HG02943 (cell line): ENCODE data around the gene CELSR1.

ENCODE experiments used
- ATAC-seq: cut with Tn5 transposase; IDR thresholded peaks from one replicate; pipeline ENCODE4 v1.9.1; 2021; ENCODE audit warnings: mild to moderate bottlenecking, low read depth, moderate library complexity; ENCODE audit not compliant: unreplicated experiment

Gene CELSR1

DNA sequence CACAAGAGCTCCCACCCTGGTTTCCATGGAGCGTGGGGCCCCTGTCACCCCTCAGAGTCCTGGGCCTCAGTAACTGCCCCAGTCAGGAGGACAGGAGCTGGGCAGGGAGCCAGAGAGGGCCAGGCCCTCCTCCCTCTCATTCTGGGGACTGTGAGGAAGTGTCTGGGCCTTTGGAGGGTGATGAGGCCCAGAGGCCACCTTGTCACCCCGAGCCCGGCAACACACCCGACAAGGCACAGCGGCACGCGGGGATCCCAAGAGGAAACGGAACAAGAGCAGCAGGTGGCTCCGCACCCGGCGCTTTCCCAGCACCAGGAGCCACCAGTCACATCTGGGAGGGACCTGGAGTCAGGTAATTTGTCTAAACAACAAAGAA lies 72.1 kb downstream of the CELSR1 start:
- no peak for ATAC-seq

- no peak for ATAC-seq
These were observed 72.6 kb downstream of the CELSR1 start for GRCh38 chr22:46464701-46465344.

- no peak for ATAC-seq
These were observed 73.1 kb downstream of the CELSR1 start for GRCh38 chr22:46464296-46464695.

DNA sequence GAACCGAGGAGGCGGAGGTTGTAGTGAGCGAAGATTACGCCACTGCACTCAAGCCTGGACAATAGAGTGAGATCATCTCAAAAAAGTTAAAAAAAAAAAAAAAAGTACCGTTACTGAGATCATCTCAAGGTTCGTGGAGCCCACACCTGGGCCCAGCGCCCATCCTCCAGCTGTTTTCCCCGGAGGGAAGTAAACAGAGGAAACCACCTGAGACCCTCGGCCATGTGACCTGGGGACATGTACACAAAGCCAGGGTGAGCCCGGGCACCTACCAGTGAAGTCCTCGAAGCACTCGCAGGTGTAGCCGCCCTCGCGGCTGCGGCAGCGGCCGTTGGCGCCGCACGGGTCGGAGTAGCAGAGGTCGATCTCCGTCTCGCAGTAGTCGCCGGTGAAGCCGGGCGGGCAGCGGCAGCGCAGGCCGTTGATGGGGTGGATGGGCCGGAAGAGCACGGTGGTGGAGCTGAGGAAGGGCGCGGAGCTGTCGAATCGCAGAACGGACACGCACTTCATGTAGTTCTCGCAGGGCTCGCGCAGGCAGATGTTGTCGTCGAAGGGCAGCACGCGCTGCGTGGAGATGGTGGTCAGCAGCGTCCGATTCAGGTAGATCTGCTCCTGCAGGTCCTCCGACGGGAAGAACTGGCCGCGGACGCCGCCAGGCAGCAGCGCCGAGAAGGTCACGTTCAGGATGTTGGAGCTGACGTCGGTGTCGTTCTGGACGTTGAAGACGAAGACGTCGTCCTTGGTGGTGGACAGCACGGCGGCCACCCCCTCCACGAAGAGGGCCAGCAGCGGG lies 73.8 kb downstream of the CELSR1 start:
- no peak for ATAC-seq

GRCh38 chr22:46462726-46463371 lies 74.6 kb downstream of the CELSR1 start:
- ATAC-seq = no peak

DNA sequence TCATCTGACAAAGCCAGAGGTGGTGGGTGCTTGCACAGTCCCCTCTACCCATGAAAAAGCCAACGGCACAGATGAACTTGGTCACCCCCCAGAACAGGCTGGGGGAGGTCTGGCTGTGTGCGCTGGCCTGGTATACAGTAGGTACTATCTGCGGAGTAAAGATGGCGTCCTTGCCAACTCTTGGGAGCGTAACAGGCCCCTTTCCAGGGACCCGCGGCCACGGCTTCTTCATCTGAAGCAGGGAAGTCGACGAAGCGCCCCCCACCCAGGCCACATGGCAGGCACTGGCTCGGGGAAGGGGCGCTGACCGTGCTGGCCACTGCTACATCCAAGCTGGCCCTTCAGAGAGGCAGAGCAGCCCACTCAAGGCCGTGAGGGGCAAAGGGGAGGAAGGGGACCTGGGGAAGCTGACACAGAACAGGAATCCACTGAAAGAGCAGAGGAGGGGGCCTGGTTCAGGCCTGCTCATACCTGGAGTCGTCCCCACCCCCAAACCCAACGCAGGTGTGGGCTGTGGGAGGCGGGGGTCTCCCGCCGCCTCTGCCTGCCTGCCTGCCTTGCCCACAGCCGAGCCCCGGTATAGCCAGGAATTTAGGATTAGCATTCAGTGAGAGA lies 75.7 kb downstream of the CELSR1 start:
- no peak for ATAC-seq

DNA sequence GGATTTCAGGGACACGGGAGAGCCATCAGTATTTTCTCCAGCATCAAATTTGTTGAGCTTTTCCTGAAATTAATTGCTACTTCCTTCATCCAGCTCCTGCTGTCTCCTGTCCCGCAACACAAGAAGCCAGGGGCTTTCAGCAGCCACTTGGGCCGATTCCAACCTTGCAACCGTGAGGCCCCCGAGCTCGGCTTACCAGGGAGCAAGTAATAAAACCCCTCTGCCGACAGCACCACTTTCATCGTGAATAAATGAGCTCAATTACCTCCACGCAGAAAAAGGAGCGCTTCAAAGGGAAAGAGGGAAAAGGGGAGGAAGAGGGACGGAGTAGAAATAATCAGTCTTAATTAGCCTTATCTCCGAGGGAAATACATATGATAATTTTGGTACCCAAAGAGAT lies 76.6 kb downstream of the CELSR1 start:
- no peak for ATAC-seq

DNA sequence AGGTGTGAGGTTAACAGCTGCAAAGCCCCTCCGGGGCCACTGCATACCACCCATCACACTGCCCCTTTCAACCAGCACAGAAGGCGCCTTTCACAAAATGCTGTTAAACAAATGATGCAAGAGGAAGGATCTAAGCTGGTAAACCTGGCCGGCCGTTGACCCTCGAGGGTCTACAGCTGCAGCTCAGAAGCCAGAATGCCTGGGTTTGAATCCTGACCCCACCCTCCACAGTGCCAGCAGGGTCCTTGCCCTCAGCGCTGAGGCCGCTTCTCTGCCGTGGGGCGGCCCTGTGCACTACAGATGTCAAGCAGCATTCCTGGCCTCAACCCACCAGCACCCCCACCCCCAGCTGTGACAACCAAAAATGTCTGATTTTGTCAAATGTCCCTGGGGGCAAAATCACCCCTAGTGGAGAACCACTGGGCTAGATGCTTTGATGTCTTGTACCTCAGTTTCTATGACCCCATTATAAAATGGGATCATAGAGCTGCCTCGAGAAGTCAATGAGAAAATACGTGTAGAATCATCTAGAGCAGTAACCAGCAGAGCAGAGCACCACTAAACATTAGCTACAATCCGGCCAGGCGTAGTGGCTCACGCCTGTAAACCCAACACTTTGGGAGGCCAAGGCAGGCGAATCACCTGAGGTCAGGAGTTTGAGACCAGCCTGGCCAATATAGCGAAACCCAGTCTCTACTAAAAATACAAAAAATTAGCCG lies 77.9 kb downstream of the CELSR1 start:
- ATAC-seq = no peak

DNA sequence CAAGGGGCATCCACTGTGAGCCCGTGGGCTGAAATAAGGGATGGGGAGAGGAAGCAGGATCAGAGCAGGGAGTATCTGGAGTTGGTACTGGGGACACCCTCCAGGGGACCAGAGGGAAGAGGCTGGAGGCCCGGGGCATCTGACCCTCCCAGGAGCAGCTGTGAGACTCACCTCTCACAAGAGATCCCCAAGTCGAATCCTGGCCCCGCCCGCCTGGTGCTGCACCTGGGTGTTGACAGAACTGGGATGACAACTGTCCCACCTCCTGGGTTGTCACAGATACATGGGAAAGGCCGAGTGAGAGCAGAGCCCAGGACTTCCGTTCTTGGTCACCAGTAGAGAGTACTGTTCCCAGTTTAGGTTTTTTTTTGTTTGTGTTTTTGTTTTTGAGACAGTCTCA lies 78.9 kb downstream of the CELSR1 start:
- no peak for ATAC-seq

GRCh38 chr22:46457502-46458488 lies 79.6 kb downstream of the CELSR1 start:
- ATAC-seq = no peak

GRCh38 chr22:46456818-46457163 lies 80.6 kb downstream of the CELSR1 start:
- no peak for ATAC-seq

DNA sequence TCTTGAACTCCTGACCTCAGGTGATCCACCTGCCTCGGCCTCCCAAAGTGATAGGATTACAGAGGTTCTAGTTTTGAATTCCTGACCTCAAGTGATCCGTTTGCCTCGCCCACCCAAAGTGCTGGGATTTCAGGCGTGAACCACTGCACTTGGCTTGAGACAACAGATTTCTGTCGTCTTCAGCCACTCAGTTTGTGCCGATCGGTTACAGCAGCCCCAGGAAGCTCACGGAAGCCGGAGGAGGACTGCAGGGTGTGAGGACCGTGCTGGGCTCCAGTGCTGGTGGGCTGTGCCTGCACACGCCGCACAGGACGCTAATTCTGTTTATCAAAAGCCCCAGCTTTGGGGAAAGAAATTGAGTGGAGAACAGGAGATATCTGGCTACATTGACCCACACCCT lies 82.0 kb downstream of the CELSR1 start:
- no peak for ATAC-seq

DNA sequence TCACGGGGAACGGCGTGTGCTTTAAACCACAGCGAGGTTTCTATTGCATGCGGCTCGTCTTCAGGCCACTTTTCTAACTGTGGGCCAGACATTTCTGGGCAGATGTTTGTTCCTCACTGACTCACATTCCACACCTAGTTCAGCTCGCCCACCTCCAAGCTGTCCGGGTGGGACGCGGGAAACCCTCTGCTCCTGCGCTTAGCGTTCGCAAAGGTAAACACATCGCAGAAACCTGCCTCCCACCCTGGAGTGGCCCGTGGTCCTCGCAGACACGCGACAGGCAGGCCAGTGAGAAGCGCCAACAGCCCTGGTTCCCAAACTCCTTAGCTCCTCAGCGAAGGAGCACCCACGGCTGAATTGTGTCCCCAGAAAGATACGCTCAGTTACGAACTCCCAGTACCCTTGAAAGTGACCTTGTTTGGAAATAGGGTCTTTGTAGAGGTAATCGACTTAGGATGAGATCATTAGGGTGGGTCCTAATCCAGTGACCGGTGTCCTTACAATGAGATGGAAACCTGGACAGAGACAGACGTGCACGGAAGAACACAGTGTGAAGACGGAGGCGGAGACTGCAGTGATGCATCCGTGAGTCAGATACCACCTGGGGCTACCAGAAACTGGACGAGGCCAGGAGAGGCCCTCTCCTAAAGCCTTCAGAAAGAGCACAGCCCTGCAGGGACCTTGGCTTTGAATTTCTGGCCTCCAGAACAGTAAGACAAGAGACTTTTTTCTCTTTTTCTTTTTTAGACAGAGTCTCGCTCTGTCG lies 82.7 kb downstream of the CELSR1 start:
- ATAC-seq = no peak

DNA sequence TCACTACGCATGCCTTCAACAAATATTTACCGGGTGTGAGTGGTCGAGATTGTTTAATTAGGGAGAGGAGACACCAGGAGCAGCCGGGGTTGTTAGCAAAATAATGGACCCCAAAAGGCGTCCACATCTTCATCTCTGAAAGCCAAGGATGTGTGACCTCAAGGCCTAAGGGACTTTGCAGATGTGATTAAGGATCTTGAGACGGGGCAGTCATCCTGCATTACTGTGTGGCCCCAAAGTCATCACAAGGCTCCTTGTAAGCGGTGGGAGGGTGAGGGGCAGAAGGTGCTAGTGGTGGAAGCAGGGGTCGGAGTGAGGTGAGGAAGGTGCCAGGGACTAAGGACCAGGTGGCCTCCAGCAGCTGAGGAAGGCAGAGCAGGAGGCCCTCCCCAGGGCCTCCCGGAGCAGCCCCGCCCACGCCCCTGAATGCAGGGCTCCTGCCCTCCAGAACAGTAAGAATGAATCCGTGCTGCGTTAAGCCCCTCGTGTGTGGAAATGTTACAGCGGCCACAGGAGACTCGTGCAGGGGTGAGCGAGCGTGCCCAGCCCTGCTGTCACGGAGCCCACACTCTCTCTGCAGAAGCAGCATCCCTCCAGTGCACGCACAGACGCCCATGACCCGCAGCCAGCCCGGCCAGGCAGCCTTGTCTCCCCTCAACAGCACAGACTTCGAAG lies 83.5 kb downstream of the CELSR1 start:
- ATAC-seq = no peak

DNA sequence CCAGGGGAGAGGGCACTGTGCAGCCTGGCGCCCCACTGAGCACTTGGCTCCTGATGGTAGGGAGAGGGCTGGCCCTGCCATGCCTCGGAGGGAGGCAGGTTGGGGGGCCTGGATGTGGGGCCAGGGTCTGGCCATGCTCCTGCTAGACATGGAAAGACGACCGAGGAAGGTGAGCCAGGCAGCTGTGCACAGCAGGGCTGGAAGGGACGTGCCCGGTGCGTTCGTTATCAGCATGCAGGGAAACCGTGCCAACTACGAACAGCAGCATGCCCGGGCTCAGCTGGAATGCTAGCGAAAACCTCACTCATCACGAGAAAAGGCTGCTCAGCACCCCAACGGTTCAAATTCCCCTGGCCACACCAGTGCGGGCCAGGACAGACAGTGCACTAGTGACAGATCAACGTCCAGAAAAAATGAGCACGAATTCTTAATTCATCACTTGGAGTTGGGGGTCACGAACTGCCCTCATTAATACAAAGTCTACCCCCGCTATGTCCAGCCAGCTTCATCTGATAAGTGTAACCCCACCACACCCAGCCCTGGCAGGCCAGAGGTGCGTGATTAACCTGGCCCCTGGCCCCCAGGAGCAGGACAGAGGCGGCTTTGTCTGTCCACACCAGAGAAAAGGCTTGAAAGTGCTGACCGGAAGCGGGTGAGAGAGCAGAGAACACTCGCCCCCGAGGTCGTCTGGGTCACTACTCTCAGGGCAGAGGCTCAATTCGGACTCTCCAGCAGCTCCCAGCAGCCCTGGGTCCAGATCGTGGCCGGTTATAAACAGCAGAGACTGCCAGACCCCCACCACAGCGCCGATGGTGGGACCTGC lies 84.2 kb downstream of the CELSR1 start:
- no peak for ATAC-seq

GRCh38 chr22:46452195-46453005 lies 85.0 kb downstream of the CELSR1 start:
- no peak for ATAC-seq

GRCh38 chr22:46451741-46452140 lies 85.7 kb downstream of the CELSR1 start:
- ATAC-seq = no peak
